Measurements from ENCODE around the gene HMGN3. TPM values are rescaled to one million over a fixed set of nuclear protein-coding genes. Genes with fewer than 3 reads are reported as not detected.
"Not testable (repeated sequence)": the region's sequence is repeated elsewhere in the genome, so short reads cannot be mapped to it uniquely, and the experiment has no call there.

Gene HMGN3
- polyA plus RNA-seq, 1 of the 3 experiments (the other 2 are of a cell fraction) = 64.5 TPM

- H3K4me3 ChIP-seq (ENCODE audit: low read depth in 2 of 2, low read length in 1 of 2) = no peak overlapping the region
- ChIA-PET CTCF (no interaction called here), POLR2A (no interaction called here)
- H3K4me1 ChIP-seq (ENCODE audit: control insufficient read depth in 1 of 2, insufficient read depth in 2 of 2, low read depth in 1 of 2, low read length in 1 of 2) = no peaks in the 10 kb centered on the region
- no peaks in the 10 kb centered on the region for H4K20me1 ChIP-seq (ENCODE audit: insufficient read depth)
- no peak overlapping the region for H3K4me2 ChIP-seq
- H3K9me3 ChIP-seq = no peaks in the 10 kb centered on the region
- TF ChIP-seq PBX3 (IDR thresholded peaks at IDR 0.05) (no peak), USF2 (IDR thresholded peaks at IDR 0.05; ENCODE audit: borderline replicate concordance, low read depth, low read length) (no peak), EP300 (IDR thresholded peaks at IDR 0.05; ENCODE audit: borderline replicate concordance in 1 of 2, low read depth in 1 of 2, low read length in 1 of 2) (no peak), TCF12 (IDR thresholded peaks at IDR 0.05) (no peak), EZH2phosphoT487 (IDR thresholded peaks at IDR 0.05; ENCODE audit: borderline replicate concordance, low read depth) (no peak), FOXM1 (IDR thresholded peaks at IDR 0.05; ENCODE audit: low read depth) (no peak)
- 9% methylated on average over 2 of the region's 2 CpGs for WGBS (ENCODE audit: low lambda C conversion rate)
- H3K27me3 ChIP-seq (ENCODE audit: insufficient read depth) = no peaks in the 10 kb centered on the region
- no peak for DNase-seq
- no peaks in the 10 kb centered on the region for H3K9me2 ChIP-seq
- H3K79me2 ChIP-seq (ENCODE audit: insufficient read depth) = no peaks in the 10 kb centered on the region
- H2AFZ ChIP-seq (ENCODE audit: low read depth) = no peak overlapping the region
- no peaks in the 10 kb centered on the region for H3K36me3 ChIP-seq (replicated peaks in 1 of 2; ENCODE audit: control insufficient read depth in 1 of 2, insufficient read depth in 2 of 2, low read length in 1 of 2)
- no peak overlapping the region for H3K27ac ChIP-seq (ENCODE audit: low read depth in 2 of 2, low read length in 1 of 2)
- no peak overlapping the region for H3K9ac ChIP-seq
- H3F3A ChIP-seq (replicated peaks; ENCODE audit: insufficient read depth) = no peaks in the 10 kb centered on the region
These were observed 26.3 kb upstream of the HMGN3 start for GRCh38 chr6:79260772-79261171.

- Histone ChIP-seq H4K20me1 (ENCODE audit: insufficient read depth) (no peaks in the 10 kb centered on the region), H3K4me1 (ENCODE audit: control insufficient read depth in 1 of 2, insufficient read depth in 2 of 2, low read depth in 1 of 2, low read length in 1 of 2) (no peaks in the 10 kb centered on the region), H3K79me2 (ENCODE audit: insufficient read depth) (no peaks in the 10 kb centered on the region), H3F3A (replicated peaks; ENCODE audit: insufficient read depth) (no peaks in the 10 kb centered on the region), H3K9me2 (no peaks in the 10 kb centered on the region), H3K27me3 (ENCODE audit: insufficient read depth) (no peaks in the 10 kb centered on the region), H3K4me2 (no peak overlapping the region), H2AFZ (ENCODE audit: low read depth) (peak overlapping the region; percentile 59; the same call in 1 of the 2 replicates), H3K9ac (no peak overlapping the region), H3K27ac (ENCODE audit: low read depth in 2 of 2, low read length in 1 of 2) (no peak overlapping the region; a peak in 1 of 4 replicates), H3K4me3 (ENCODE audit: low read depth in 2 of 2, low read length in 1 of 2) (no peak overlapping the region), H3K9me3 (no peaks in the 10 kb centered on the region), H3K36me3 (replicated peaks in 1 of 2; ENCODE audit: control insufficient read depth in 1 of 2, insufficient read depth in 2 of 2, low read length in 1 of 2) (no peaks in the 10 kb centered on the region)
- no peak for DNase-seq
- POLR2A ChIA-PET = no interaction called here
- TF ChIP-seq FOSL2 (IDR thresholded peaks at IDR 0.05; ENCODE audit: borderline replicate concordance, low read depth) (peak; percentile 38; the same call in 1 of the 2 replicates), RFX5 (IDR thresholded peaks at IDR 0.05; ENCODE audit: low read length) (no peak), JUND (IDR thresholded peaks at IDR 0.05) (peak; percentile 4; the same call in 1 of the 2 replicates), RXRA (IDR thresholded peaks at IDR 0.05; ENCODE audit: borderline replicate concordance, low read depth) (peak; percentile 37; the same call in 1 of the 2 replicates)
- CTCF ChIA-PET = no interaction called here
- WGBS (ENCODE audit: low lambda C conversion rate) = 25% methylated on average over 5 of the region's 5 CpGs
These were observed 23.1 kb upstream of the HMGN3 start for GRCh38 chr6:79257381-79258205.

GRCh38 chr6:79256770-79257169 lies 22.3 kb upstream of the HMGN3 start:
- 59% methylated on average over 5 of the region's 10 CpGs for WGBS (ENCODE audit: low lambda C conversion rate)
- H2AFZ ChIP-seq (ENCODE audit: low read depth); H3K4me2 ChIP-seq; H3K9ac ChIP-seq; H3K4me1 ChIP-seq (ENCODE audit: control insufficient read depth in 1 of 2, insufficient read depth in 2 of 2, low read depth in 1 of 2, low read length in 1 of 2); POLR2A ChIA-PET; H3K9me3 ChIP-seq; CTCF ChIA-PET; H3K9me2 ChIP-seq; H3K79me2 ChIP-seq (ENCODE audit: insufficient read depth); H4K20me1 ChIP-seq (ENCODE audit: insufficient read depth); H3K36me3 ChIP-seq (replicated peaks in 1 of 2; ENCODE audit: control insufficient read depth in 1 of 2, insufficient read depth in 2 of 2, low read length in 1 of 2); H3K4me3 ChIP-seq (ENCODE audit: low read depth in 2 of 2, low read length in 1 of 2); H3F3A ChIP-seq (replicated peaks; ENCODE audit: insufficient read depth); DNase-seq; H3K27ac ChIP-seq (ENCODE audit: low read depth in 2 of 2, low read length in 1 of 2); H3K27me3 ChIP-seq (ENCODE audit: insufficient read depth): not testable (repeated sequence)

- H3K4me2 ChIP-seq; H2AFZ ChIP-seq (ENCODE audit: low read depth); POLR2A ChIA-PET; H3K9ac ChIP-seq; H4K20me1 ChIP-seq (ENCODE audit: insufficient read depth); CTCF ChIA-PET; H3K9me3 ChIP-seq; H3F3A ChIP-seq (replicated peaks; ENCODE audit: insufficient read depth); H3K36me3 ChIP-seq (replicated peaks in 1 of 2; ENCODE audit: control insufficient read depth in 1 of 2, insufficient read depth in 2 of 2, low read length in 1 of 2); H3K27ac ChIP-seq (ENCODE audit: low read depth in 2 of 2, low read length in 1 of 2); H3K4me3 ChIP-seq (ENCODE audit: low read depth in 2 of 2, low read length in 1 of 2); H3K27me3 ChIP-seq (ENCODE audit: insufficient read depth); DNase-seq; H3K4me1 ChIP-seq (ENCODE audit: control insufficient read depth in 1 of 2, insufficient read depth in 2 of 2, low read depth in 1 of 2, low read length in 1 of 2); H3K79me2 ChIP-seq (ENCODE audit: insufficient read depth); H3K9me2 ChIP-seq: not testable (repeated sequence)
- 38% methylated on average over 3 of the region's 3 CpGs for WGBS (ENCODE audit: low lambda C conversion rate)
These were observed 20.6 kb upstream of the HMGN3 start for GRCh38 chr6:79255086-79255485.
